ENCODE results near the gene ACTR8. TPM values are rescaled to one million over a fixed set of nuclear protein-coding genes. Genes with fewer than 3 reads are reported as not detected.

The ACTR8 gene
- total RNA-seq, 1 experiment from 2014 or later = 21.1 TPM

DNA sequence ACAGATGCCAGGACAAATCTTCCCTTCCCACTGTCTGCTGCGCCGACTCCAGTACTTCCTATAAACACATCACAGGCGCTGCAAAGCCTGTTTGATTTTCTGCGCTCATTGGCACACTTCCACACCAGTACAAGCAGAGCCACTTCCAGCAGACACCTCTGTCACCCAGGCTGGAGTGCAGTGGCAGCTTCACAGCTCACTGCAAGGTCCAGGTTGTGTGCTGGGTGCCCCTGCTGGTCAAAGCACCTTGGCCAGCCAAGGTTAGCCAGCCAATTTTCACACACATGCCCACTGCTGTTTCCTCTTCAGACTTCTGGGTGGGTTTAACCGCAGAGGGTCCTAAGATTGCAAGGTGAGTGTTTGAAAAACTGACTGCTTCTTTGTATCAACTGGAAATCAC is 40.7 kb downstream of the ACTR8 start:
- TF ChIP-seq, protein P1, sequence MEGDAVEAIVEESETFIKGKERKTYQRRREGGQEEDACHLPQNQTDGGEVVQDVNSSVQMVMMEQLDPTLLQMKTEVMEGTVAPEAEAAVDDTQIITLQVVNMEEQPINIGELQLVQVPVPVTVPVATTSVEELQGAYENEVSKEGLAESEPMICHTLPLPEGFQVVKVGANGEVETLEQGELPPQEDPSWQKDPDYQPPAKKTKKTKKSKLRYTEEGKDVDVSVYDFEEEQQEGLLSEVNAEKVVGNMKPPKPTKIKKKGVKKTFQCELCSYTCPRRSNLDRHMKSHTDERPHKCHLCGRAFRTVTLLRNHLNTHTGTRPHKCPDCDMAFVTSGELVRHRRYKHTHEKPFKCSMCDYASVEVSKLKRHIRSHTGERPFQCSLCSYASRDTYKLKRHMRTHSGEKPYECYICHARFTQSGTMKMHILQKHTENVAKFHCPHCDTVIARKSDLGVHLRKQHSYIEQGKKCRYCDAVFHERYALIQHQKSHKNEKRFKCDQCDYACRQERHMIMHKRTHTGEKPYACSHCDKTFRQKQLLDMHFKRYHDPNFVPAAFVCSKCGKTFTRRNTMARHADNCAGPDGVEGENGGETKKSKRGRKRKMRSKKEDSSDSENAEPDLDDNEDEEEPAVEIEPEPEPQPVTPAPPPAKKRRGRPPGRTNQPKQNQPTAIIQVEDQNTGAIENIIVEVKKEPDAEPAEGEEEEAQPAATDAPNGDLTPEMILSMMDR (conservative IDR thresholded peaks at IDR 0.05; ENCODE audit: low read depth, low read length) = no peak
- TF ChIP-seq EZH2 (IDR thresholded peaks at IDR 0.05; ENCODE audit: borderline replicate concordance, low read depth, low read length, poor library complexity, severe bottlenecking) = no peak
- ChIA-PET CTCF (no interaction called here), POLR2A (ENCODE audit: low non-redundant PET) (no interaction called here)
- Histone ChIP-seq H3K27me3 (replicated peaks; ENCODE audit: insufficient read depth, low read depth, low read length, poor library complexity) (peaks cover 16% of the 10 kb centered on the region), H3K4me3 (ENCODE audit: low read depth, low read length, poor library complexity, severe bottlenecking) (no peak overlapping the region), H3K36me3 (ENCODE audit: insufficient read depth, low read length, poor library complexity, severe bottlenecking) (no peaks in the 10 kb centered on the region), H3K4me1 (ENCODE audit: insufficient read depth, low read length, poor library complexity, severe bottlenecking) (no peaks in the 10 kb centered on the region), H3K9me3 (ENCODE audit: low read depth, low read length, poor library complexity, severe bottlenecking) (no peaks in the 10 kb centered on the region), H3K27ac (ENCODE audit: low read depth, low read length, poor library complexity, severe bottlenecking) (no peak overlapping the region)
- BruUV-seq (replicated peaks) = no TSS peak
- no peak for DNase-seq (ENCODE audit: low spot score)
- intact Hi-C loops (cut with micrococcal nuclease; ENCODE audit: unreplicated experiment) = no loop called here

DNA sequence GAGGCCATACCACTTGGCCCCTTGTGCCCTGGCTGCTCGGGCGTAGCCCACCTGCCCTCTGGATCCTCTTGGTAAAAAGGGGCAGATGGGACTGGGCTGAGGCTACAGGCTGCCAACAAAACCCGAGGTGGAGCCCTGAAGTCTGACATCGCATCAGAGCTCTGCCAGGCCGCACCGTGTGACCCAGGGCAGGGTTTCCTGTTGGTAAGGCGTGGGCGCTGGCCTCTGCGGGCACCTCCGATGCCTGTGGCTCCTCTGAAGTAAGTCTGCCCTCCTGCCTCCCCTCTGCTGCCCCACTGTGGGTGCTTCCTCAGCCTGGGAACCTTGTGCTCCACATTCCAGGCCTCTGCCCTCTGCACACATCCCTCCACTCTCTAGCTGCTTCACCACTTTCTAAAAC is 44.6 kb downstream of the ACTR8 start:
- intact Hi-C loops (cut with micrococcal nuclease; ENCODE audit: unreplicated experiment) = no loop called here
- CTCF ChIA-PET = no interaction called here
- H3K4me3 ChIP-seq (ENCODE audit: low read depth, low read length, poor library complexity, severe bottlenecking) = no peak overlapping the region
- no peak for TF ChIP-seq EZH2 (IDR thresholded peaks at IDR 0.05; ENCODE audit: borderline replicate concordance, low read depth, low read length, poor library complexity, severe bottlenecking)
- TF ChIP-seq, protein P1 (conservative IDR thresholded peaks at IDR 0.05; ENCODE audit: low read depth, low read length) = no peak
- DNase-seq (ENCODE audit: low spot score) = no peak
- POLR2A ChIA-PET (ENCODE audit: low non-redundant PET) = no interaction called here
- no peaks in the 10 kb centered on the region for H3K4me1 ChIP-seq (ENCODE audit: insufficient read depth, low read length, poor library complexity, severe bottlenecking)
- no peak overlapping the region for H3K27ac ChIP-seq (ENCODE audit: low read depth, low read length, poor library complexity, severe bottlenecking)
- BruUV-seq (replicated peaks) = no TSS peak
- no peaks in the 10 kb centered on the region for H3K27me3 ChIP-seq (replicated peaks; ENCODE audit: insufficient read depth, low read depth, low read length, poor library complexity)
- H3K9me3 ChIP-seq (ENCODE audit: low read depth, low read length, poor library complexity, severe bottlenecking) = no peaks in the 10 kb centered on the region
- no peaks in the 10 kb centered on the region for H3K36me3 ChIP-seq (ENCODE audit: insufficient read depth, low read length, poor library complexity, severe bottlenecking)

DNA sequence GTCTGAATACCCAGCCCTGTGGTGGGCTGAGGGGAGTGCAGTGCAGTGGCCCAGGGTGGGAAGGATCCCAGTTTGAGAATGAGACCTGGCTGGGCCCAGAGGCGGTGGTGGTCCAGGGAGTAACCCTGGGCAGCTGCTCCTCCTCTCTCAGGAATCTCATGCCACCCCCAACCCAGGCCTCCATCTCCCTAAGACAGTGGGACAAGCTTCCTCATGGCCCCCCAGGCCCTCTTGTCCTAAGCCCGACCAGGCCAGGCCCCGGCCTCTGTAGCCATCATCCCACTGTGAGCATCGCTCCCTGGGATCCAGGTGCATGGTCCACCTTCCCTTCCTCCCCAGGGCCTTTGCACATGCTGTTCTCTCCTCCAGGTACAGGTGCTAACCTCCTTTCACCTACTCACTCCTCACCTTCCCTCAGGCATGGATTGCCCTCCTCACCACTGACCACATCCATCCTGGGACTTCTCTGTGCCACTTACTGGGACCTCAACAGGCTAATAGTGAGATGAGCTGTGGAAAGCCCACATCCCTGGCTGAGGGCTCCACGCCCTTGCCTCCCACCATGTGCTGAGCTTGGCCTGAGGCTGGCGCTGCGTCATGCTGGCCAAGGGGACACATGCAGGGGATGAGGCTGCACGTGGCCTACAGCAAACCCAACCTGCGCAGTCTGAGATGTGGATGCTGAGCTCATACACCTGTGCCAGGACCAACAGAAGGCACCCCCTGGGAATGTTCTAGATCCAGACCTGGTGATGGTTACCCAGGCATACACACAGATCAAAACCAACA is 45.7 kb downstream of the ACTR8 start:
- POLR2A ChIA-PET (ENCODE audit: low non-redundant PET) = no interaction called here
- H3K27ac ChIP-seq (ENCODE audit: low read depth, low read length, poor library complexity, severe bottlenecking) = no peak overlapping the region
- no peaks in the 10 kb centered on the region for H3K27me3 ChIP-seq (replicated peaks; ENCODE audit: insufficient read depth, low read depth, low read length, poor library complexity)
- no peaks in the 10 kb centered on the region for H3K36me3 ChIP-seq (ENCODE audit: insufficient read depth, low read length, poor library complexity, severe bottlenecking)
- CTCF ChIA-PET = no interaction called here
- H3K4me3 ChIP-seq (ENCODE audit: low read depth, low read length, poor library complexity, severe bottlenecking) = no peak overlapping the region
- TF ChIP-seq, protein P1 (conservative IDR thresholded peaks at IDR 0.05; ENCODE audit: low read depth, low read length) = no peak
- TF ChIP-seq EZH2 (IDR thresholded peaks at IDR 0.05; ENCODE audit: borderline replicate concordance, low read depth, low read length, poor library complexity, severe bottlenecking) = no peak
- H3K9me3 ChIP-seq (ENCODE audit: low read depth, low read length, poor library complexity, severe bottlenecking) = no peaks in the 10 kb centered on the region
- no peaks in the 10 kb centered on the region for H3K4me1 ChIP-seq (ENCODE audit: insufficient read depth, low read length, poor library complexity, severe bottlenecking)
- BruUV-seq (replicated peaks) = no TSS peak
- DNase-seq (ENCODE audit: low spot score) = no peak
- intact Hi-C loops (cut with micrococcal nuclease; ENCODE audit: unreplicated experiment) = no loop called here

All from A673 (cell line).